GM12873 (cell line): ENCODE results near the gene AXIN1.

Source experiments
- TF ChIP-seq, protein P1 (sequence below): IDR thresholded peaks from 2 replicates; pipeline ENCODE4 v1.5.1; 2012; ENCODE audit warnings: low read depth, mild to moderate bottlenecking, moderate library complexity, low read length, control low read depth; ENCODE audit not compliant: insufficient read depth; ENCODE audit errors: missing control alignments

The AXIN1 gene

DNA sequence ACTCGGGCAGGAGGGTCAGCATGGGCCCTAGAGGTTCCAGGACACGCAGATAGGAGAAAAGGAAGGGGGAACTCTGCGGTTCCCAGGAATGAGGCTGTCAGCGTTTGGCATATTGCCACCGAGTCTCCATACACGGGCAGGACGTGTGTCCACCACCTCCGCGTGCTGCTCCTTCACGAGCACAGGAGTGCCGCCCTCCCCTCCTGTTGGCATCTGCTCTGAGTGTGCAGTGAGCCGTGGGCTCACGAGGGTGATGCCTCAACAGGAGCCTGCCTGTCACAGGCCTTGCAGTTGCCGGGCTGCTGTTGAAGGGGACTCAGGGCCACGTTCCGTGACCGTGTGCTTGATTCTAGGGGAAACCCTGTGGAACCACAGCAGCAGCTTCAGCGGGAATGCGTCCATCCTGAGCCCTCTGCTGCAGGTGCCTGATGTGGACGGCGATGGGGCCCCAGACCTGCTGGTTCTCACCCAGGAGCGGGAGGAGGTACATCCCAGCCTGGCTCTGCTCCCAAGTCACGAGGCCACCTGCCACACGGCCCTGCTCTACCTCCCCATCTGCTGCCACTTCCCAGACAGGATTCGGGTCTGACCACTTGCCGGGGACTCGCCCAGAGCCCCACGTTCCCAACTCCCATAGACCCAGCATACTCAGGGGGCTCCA, 91.4 kb downstream of the AXIN1 start:
- TF ChIP-seq, protein P1, sequence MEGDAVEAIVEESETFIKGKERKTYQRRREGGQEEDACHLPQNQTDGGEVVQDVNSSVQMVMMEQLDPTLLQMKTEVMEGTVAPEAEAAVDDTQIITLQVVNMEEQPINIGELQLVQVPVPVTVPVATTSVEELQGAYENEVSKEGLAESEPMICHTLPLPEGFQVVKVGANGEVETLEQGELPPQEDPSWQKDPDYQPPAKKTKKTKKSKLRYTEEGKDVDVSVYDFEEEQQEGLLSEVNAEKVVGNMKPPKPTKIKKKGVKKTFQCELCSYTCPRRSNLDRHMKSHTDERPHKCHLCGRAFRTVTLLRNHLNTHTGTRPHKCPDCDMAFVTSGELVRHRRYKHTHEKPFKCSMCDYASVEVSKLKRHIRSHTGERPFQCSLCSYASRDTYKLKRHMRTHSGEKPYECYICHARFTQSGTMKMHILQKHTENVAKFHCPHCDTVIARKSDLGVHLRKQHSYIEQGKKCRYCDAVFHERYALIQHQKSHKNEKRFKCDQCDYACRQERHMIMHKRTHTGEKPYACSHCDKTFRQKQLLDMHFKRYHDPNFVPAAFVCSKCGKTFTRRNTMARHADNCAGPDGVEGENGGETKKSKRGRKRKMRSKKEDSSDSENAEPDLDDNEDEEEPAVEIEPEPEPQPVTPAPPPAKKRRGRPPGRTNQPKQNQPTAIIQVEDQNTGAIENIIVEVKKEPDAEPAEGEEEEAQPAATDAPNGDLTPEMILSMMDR, result no peak

DNA sequence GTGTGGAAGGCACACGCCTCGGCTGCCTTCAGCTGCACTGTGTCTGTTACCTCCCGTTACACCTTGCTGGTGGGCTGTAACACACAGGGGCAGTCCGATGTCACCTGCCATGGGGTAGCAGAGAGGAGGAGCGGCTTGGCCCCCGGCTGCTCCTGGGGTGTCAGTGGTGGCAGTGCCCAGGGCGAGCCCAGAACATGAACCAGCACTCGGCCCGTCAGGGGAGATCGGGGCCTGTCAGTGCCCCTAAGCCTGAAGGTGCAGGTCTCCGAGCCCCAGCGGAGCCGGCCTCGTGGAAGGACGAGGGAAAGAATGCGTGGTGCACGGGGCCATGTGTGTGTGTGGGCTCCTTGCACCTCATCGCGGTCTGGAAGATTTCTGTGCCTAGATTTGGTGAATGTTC, 92.2 kb downstream of the AXIN1 start:
- TF ChIP-seq, protein P1, result no peak

DNA sequence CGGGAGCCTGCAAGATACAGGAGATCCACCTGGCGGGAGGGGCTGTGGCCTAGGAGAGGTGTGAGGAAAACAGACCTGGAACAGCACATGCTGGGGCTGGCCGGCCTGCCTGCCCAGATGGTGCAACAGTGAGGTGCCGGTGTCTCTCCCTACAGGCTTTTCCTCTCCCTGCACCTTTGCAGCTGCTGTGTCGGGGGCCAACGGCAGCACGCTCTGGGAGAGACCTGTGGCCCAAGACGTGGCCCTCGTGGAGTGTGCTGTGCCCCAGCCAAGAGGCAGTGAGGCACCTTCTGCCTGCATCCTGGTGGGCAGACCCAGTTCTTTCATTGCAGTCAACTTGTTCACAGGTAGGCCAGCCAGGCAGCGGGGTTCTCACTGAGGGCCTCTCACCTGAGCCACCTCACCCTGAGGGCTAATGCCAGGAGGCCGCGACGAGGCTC, 92.7 kb downstream of the AXIN1 start:
- TF ChIP-seq, protein P1, result no peak

DNA sequence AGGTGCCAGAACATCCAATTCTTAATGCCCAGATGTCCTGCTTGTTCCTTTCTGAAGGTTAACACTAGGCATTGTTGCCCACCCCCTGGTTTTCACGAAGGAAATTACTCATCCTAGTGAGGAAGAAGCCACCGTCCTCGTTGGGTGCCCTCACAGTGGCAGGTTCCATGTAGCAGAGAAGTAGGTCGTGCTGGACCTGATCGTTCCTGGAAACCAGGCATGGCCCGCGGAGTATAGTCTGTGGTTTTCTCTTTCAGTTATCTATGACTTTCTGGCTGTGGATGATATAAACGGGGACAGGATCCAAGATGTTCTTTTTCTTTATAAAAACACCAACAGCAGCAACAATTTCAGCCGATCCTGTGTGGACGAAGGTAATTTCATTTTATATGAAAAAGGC, 93.3 kb downstream of the AXIN1 start:
- TF ChIP-seq, protein P1, result no peak

DNA sequence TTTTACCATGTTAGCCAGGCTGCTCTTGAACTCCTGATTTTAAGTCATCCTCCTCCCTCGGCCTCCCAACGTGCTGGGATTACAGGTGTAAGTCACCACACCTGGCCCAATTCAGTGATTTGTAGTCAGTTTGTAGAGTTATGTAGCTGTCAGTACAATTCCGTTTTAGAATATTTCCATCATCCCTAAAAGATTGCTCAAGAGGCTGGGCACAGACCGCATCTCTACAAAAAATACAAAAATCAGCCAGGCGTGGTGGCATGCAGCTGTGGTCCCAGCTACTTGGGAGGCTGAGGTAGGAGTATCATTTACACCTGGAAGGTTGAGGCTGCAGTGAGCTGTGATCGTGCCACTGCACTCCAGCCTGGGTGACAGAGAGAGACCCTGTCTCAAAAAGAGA, 97.3 kb downstream of the AXIN1 start:
- TF ChIP-seq, protein P1, result no peak

DNA sequence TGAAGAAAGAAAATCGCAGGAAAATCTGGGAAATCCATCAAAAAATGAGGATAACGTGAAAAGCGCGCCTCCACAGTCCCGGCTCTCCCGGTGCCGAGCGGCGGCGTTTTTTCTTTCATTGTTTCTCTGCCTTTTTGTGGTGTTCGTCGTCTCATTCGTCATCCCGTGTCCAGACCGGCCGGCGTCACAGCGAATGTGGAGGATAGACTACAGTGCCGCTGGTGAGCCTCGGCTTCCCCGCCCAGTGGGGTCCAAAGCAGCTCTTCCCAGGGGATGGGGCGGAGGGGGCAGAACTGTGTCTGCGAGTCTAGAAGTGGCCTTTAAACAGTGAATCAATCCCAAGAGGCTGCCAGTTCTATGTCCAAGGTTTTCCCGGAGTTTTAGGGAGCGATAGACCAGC, 98.1 kb downstream of the AXIN1 start:
- TF ChIP-seq, protein P1, result no peak

DNA sequence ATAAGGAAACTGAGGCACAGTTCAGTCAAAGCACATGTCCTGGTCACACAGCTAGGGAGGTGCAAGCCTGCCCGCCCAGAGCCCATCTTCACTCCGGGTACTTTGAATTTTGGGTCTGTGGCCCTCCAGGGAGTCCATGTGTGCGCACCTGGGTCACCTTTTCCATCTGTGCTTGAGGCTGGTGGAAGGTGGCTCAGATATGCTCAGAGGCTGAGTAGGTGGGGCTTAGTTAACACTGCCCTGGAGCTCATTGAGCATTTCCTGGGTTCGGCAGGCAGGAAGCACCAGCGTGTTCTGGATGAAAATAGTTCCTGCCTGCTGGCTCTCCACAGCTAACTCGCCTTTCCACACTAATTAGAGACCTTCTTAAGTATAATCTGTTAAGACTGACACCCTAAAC, 98.7 kb downstream of the AXIN1 start:
- TF ChIP-seq, protein P1, result no peak
